ENCODE data around the gene TLN1. TPM values are rescaled to one million over a fixed set of nuclear protein-coding genes. Genes with fewer than 3 reads are reported as not detected.
A peak's percentile ranks its signal among the peaks of the same experiment; 100 is the strongest.

TLN1 gene
- total RNA-seq, 2 experiments from 2014 or later, result 98.8 to 177 TPM

- no TSS peak for BruUV-seq (replicated peaks)
- H3K9me2 ChIP-seq (ENCODE audit: insufficient read depth, low read length), result no peaks in the 10 kb centered on the region
- POLR2A ChIA-PET, result interaction anchor here (1.0 to 2.2 kb wide), 6 partner anchors 9 to 47 kb away, joined by 3 to 12 read pairs (median 6); partner anchors contain the start of gene TPM2
Observed at GRCh38 chr9:35681341-35682002, 50.5 kb downstream of the TLN1 start.

DNA sequence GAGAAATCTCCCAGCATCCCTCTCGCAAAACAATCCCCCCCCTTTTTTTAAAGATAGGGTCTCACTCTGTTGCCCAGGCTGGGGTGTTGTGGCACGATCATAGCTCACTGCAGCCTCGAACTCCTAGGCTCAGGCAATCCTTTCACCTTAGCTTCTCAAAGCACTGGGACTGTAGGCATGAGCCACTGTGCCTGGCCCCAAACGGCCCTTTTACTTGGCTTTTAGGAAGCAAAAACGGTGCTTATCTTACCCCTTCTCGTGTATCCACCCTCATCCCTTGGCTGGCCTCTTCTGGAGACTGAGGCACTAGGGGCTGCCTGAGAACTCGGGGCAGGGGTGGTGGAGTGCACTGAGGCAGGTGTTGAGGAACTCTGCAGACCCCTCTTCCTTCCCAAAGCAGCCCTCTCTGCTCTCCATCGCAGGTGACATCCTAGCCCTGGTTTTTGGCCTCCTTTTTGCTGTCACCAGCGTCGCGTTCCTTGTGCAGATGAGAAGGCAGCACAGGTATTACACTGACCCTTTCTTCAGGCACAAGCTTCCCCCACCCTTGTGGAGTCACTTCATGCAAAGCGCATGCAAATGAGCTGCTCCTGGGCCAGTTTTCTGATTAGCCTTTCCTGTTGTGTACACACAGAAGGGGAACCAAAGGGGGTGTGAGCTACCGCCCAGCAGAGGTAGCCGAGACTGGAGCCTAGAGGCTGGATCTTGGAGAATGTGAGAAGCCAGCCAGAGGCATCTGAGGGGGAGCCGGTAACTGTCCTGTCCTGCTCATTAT is 51.5 kb downstream of the TLN1 start:
- POLR2A ChIA-PET, result interaction anchor here (0.6 to 2.2 kb wide), 9 partner anchors 9 to 908 kb away, joined by 3 to 13 read pairs (median 5); partner anchors contain the start of genes ARHGEF39 and TPM2
- H4K20me1 ChIP-seq (ENCODE audit: insufficient read depth, low read length), result no peaks in the 10 kb centered on the region
- CTCF ChIA-PET (ENCODE audit: unreplicated experiment), result interaction anchor here (0.9 to 1.0 kb wide), 3 partner anchors 11 to 61 kb away, joined by 3 to 5 read pairs (median 4); partner anchors contain the start of gene ARHGEF39
- peaks cover 30% of the 10 kb centered on the region for H3K4me1 ChIP-seq (ENCODE audit: insufficient read depth, low read length, poor library complexity, severe bottlenecking)
- H3K4me2 ChIP-seq (ENCODE audit: low read length), result peak overlapping the region; percentile 55
- no peaks in the 10 kb centered on the region for H3K9me3 ChIP-seq (ENCODE audit: low read length)
- TF ChIP-seq CTCF (conservative IDR thresholded peaks at IDR 0.05; ENCODE audit: low read length), result no peak
- H3K4me3 ChIP-seq (ENCODE audit: low read depth, low read length, poor library complexity, severe bottlenecking), result peak overlapping the region; percentile 26
- peak overlapping the region; percentile 13 for H3K27ac ChIP-seq (ENCODE audit: low read depth, low read length, poor library complexity, severe bottlenecking)
- no peaks in the 10 kb centered on the region for H3K79me2 ChIP-seq (ENCODE audit: insufficient read depth, low read depth, low read length)
- intact Hi-C loops (cut with micrococcal nuclease; ENCODE audit: unreplicated experiment), result no loop called here
- no peaks in the 10 kb centered on the region for H3K9me2 ChIP-seq (ENCODE audit: insufficient read depth, low read length)
- H2AFZ ChIP-seq (ENCODE audit: low read length), result peak overlapping the region; percentile 24
- H3K36me3 ChIP-seq (ENCODE audit: insufficient read depth, low read length), result no peaks in the 10 kb centered on the region
- BruUV-seq (replicated peaks), result no TSS peak
- peak; percentile 85 for DNase-seq (ENCODE audit: low spot score)

More at GRCh38 chr9:35681341-35682002, 50.5 kb downstream of the TLN1 start:
- H3K36me3 ChIP-seq (ENCODE audit: insufficient read depth, low read length), result no peaks in the 10 kb centered on the region
- no peak for TF ChIP-seq CTCF (conservative IDR thresholded peaks at IDR 0.05; ENCODE audit: low read length)
- no peak for TF ChIP-seq EZH2phosphoT487 (IDR thresholded peaks at IDR 0.05; ENCODE audit: borderline replicate concordance, low read depth, low read length)
- no peak for DNase-seq (ENCODE audit: low spot score)
- peaks cover 35% of the 10 kb centered on the region for H3K4me1 ChIP-seq (ENCODE audit: insufficient read depth, low read length, poor library complexity, severe bottlenecking)
- H3K27ac ChIP-seq (ENCODE audit: low read depth, low read length, poor library complexity, severe bottlenecking), result no peak overlapping the region
- H3K9me3 ChIP-seq (ENCODE audit: low read length), result no peaks in the 10 kb centered on the region
- H2AFZ ChIP-seq (ENCODE audit: low read length), result no peak overlapping the region
- H3K4me2 ChIP-seq (ENCODE audit: low read length), result peak overlapping the region; percentile 55
- intact Hi-C loops (cut with micrococcal nuclease; ENCODE audit: unreplicated experiment), result no loop called here
- no peaks in the 10 kb centered on the region for H4K20me1 ChIP-seq (ENCODE audit: insufficient read depth, low read length)
- CTCF ChIA-PET (ENCODE audit: unreplicated experiment), result interaction anchor here (0.9 to 1.0 kb wide), 3 partner anchors 12 to 62 kb away, joined by 3 to 5 read pairs (median 4); partner anchors contain the start of gene ARHGEF39
- no peaks in the 10 kb centered on the region for H3K79me2 ChIP-seq (ENCODE audit: insufficient read depth, low read depth, low read length)
- no peak overlapping the region for H3K4me3 ChIP-seq (ENCODE audit: low read depth, low read length, poor library complexity, severe bottlenecking)

Measured in OCI-LY7 (cell line).